Activated naive CD4-positive, alpha-beta T cell (primary cell): Measurements from ENCODE around the gene CIB4.
"Not testable (repeated sequence)": the region's sequence is repeated elsewhere in the genome, so short reads cannot be mapped to it uniquely, and the experiment has no call there.

Experiments used
- DNase-seq, 4 experiments: peaks; one replicate each; lab custom pipeline; 2025; lab: John Stamatoyannopoulos, UW

CIB4 gene

DNA sequence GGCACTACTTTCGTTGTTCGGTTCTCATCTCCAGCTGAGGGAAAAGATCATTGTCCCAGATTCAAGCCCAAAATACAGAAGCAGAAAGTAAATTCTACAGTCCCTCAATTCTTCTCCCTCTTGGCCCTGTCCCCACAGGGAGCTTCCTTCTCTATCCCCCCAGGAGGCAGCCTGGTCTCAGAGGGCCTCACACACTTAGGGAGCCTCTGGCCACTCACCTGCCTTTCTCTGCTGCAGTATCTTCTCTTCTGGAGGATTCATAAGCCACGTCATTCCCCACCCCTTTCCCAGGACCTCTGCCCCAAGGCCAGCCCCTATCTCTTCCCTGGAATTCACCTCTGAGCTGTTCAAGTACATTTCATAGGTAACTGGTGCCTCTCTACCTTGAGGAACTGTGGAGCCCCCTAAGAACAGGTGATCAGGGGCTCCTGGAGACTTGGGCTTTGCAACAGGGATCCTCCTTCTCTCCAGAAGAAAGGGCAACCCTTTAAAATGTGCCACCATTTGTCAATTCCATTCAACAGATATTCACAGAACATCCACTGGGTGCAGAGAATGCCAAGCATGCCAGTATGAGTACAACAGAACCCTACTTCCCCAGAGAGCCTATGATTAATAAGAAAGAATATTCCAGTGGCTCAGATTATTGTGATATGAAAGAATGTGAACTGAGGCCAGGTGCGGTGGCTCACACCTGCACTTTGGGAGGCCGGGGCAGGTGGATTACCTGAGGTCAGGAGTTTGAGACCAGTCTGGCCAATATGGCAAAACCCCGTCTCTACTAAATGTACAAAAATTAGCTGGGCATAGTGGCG is 72.9 kb downstream of the CIB4 start:
- no peak for DNase-seq

DNA sequence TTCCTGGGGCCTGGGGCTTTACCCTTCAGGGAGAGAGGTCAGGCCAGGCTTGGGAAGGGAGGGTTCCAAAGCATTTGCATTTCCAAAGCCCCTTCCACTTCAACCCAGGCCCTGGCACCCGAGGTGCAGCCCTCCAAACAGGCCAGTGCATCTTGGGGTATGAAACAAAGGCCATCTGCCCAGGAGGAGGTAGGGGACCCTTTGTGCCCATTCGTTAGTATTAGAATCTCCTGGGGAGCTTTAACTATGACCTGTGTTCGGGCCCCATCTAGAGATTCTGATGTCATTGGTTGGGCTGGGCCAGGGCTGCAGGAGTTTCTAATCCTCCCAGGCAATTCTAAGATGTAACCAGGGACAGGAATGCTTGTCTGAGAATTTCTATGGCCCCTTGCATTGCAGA is 73.6 kb downstream of the CIB4 start:
- no peak for DNase-seq

DNA sequence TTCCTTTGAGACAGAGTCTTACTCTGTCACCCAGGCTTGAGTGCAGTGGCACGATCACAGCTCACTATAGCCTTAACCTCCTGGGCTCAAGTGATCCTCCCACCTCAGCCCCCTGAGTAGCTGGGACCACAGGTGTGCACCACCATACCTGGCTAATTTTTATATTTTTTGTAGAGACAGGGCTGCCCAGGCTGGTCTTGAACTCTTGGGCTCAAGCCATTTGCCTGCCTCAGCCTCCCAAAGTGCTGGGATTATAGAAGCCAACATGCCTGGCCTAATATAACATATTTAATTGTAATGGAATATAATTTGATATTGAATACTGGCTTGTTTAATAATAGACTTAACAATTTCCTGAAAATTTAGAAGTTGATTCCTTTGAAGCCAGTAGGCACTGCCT is 74.4 kb downstream of the CIB4 start:
- not testable (repeated sequence) for DNase-seq

DNA sequence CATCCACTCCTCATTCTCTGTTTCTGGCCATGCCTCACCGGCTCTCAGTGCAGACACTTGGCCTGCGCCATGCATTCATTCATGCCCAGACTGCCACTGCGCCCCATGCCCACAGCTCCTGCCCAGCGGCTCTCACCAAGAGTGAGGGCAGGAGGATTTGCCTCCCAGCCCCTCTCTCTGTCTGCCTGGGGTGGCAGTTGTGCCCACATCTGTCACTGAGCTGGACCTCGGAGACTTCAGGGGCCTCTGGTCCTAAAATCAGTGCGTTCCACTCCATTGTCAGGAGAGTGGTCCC is 75.1 kb downstream of the CIB4 start:
- DNase-seq, result no peak

DNA sequence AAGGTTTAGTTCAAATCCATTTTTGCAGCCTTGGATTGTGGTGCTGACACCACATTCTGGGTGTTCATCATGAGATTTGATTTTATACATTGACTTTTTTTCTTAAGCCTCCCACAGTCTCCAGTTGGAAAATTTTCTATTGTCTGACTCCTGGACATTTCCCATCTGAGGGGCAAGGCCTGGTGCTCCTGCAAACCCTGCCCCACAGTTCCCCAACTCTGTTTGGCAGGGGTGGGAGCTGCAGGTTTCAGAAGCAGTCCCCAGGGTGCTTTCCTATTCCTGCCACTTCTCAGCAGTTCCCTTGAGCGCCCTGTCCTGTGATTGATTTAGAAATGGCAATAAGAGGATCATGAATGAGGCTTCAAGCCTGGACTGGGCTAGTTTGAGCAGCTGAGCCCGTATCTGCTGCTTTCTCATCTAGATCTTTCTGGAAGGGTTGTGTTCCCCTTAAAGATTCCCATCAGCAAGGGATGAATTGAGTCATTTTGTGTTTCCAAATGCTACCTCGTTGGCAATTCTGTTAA is 77.0 kb downstream of the CIB4 start:
- no peak for DNase-seq

DNA sequence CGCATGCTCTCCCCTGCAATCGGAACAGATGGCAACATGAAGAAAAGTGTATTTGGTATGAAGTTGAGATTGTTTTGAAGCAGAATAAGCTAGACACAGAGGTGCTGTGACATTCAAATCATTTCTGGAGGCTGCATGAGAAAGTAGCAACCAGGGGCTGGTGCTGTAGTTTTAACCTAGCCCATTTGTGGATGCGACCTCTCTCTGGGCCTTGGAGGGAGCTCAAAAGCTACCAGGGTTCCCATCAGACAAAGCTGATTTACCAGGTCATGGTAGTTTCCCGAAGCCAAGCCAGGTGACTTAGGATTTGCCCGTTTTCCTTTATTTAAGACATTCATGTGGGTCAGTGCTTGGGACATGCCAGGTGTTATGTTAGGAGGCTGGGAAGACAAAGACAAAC is 77.5 kb downstream of the CIB4 start:
- DNase-seq, result no peak

DNA sequence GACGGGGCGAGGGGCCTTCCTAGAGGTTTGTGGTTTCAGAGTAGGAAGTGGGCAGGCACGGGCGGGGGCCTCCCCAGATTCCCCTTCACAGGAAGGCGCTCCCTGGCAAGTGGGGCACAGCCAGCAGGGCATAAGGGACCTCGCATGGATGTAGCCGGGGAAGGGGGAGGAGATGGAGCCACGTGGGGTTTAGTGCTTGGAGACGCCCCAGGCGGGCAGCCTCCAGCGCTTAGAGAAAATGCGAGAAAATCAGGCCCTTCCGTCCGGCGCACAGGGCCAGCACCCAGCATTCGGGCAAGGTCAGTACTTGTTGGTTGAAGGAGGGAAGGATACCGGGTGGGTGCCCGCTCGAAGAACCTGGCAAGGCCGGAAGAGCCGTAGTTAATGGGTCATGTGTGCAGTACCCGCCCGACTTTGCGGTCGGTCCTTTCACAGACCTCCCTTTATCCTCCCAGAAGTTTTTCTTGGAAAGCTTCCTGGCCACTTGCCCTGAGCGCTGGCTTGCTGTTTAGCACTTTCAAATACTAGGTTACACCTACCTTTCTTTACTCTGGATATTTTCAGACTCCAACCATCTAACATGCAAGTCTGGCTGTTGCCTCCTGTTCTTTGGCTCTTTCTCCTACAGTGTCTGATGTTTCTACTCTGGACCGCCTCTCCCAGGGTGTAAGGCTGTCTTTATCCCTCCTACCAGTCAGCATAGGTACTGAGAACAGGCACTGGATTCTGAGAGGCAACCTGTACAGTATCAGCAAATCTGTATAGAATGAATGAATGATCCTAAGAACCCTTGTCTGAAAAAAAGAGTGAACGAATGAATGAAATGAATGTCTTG is 78.1 kb downstream of the CIB4 start:
- DNase-seq, result no peak

DNA sequence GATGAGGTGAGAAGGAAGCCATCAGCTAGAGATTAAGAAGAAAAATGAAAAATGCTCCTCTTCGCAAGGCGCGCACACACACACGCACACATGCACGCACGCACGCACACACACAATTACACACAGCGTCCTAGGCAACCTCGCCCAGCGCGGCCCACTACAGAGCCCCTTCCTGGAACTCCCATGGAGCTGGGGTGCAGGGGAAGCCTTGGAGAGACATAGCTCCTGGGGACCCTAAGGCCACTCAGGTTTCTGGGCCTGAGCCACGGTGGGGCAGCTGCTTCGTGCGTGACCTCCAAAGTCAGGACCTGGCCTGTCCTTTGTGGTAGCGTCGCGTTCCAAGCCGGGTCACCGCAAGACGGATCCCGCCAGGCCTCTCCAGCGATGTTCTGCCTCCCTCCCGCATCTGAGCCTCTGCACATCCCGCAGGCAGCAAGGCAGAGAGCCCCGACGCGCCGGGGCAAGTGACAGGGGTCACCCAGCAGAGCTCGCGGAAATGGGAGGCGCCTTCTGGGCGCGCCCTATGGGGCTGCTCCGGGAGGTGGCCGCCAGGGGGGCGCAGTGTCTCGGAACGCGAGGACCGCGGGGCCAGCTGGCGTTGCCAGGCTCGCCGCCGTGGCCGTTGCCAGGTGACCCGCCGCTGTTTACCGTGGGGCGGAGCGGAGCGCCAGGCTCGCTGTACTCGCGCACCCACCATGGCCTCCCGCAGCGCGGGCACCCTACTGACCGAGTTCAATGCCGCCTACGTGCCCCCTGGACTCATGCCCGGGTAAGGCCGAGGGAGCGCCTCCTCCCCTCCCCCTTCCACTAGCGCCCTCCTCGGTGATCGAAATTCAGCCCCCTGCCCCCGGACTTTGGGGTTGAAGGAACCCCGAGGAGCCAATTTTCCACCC is 79.0 kb downstream of the CIB4 start:
- peak in 1 of 4 experiments; percentile 4 for DNase-seq

DNA sequence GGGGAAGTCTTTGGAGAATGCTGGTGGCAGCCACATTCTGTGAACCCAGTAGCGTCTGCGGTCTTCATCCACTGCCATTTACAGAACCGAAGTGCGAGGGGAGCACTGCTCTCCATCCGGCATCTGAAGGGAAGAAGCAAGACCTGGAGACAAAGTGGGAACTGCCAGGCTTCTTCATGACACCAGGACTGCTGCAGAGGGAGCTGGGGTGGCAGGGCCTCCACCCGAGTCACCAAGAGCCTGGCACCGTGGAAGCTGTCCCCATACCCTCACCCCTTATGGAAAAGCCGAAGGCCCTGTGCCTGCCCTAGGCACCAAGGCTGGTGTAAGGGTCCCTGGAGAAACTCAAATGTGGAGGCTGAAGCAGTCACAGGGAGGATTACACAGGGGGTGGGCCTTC is 79.8 kb downstream of the CIB4 start:
- no peak for DNase-seq

DNA sequence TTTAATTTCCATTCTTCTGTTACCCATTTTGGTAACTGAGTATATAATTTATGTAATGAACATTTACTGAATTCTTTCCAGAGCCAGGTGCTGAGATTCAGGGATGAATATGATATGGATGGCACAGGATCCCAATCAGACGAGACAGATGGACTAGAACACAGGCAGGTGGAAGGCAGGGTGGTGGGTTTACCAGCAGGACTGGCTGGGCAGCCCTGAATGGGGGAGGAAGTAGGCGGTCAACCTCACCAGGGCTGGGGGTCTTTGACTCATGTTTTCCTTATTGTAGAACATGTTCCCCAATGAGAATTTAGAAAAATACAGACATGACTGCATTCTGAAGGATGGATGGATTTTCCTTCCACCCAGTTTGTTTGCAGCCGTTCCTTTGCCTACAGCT is 80.3 kb downstream of the CIB4 start:
- no peak for DNase-seq

DNA sequence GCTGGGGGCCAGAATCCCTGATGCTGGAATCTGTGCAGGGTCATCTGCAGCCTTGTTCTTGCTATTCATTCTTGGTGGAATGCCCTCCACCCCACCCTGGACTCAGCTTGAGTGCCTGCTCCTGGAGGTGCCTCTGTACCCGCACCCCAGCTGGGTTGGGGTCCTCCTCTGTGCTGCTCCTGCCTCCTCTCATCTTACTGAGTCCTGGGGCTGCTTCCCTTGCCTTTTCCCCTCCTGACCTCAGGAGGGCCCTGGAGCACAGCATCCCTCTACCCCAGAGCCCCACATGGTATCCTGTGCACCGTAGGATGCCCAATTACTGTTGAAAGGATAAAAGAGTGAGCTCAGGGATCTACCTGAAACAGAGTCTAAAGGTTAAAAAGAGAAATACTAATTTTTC is 81.6 kb downstream of the CIB4 start:
- DNase-seq, result no peak

DNA sequence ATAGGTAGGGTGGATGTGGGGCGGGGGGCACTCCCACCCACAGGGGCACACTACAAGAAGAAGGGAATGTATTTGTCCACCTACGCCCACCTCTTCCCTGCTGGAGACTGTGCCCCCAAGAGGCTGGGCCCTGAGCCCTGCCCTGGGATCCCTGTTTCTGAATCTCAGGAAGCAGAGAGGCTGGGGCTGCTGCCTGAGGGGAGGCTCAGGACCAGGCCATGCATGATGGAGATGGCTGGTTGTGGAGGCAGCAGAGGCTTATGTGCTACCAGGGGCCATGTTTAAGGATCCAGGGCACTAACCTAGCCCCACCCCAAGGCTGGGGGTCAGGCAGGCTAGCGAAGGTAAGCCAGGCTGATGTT is 82.1 kb downstream of the CIB4 start:
- no peak for DNase-seq

DNA sequence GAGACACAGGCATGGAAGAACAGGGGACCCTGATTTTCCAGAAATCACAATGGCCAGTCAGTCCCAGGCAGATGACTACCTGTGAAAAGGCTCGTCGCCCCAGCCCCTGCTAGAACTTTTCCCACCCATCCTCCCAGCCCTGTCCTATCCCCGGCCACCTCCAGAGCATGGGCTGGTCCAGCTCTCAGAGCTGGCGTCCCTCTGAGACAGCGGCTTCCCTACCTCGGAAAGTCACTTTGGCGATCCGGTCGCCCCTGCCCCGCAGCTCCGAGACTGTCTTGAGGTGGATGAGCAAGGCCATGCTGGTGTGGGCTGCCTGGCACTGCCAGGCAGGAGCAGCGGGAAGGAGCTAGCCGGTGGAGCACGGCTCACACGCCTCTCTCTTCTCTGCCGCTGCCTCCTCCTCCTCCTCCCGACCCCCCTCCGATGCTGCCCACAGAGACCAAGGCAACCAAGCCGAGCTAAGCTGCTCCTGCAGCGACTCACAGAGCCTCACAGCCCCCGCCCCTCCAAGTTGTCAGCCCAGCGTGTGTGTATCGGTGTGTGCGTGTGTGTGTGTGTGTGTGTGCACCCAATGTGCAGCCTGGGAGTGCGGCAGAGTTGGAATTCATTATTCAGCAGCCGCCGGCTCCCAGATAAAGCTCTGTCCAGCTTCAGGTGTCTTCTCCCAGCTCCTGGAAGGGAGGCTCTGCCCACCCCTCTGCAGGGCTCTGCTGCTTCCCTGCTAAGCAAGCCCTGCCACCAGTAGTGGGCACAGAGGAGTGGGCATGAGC is 82.7 kb downstream of the CIB4 start:
- DNase-seq, result no peak

DNA sequence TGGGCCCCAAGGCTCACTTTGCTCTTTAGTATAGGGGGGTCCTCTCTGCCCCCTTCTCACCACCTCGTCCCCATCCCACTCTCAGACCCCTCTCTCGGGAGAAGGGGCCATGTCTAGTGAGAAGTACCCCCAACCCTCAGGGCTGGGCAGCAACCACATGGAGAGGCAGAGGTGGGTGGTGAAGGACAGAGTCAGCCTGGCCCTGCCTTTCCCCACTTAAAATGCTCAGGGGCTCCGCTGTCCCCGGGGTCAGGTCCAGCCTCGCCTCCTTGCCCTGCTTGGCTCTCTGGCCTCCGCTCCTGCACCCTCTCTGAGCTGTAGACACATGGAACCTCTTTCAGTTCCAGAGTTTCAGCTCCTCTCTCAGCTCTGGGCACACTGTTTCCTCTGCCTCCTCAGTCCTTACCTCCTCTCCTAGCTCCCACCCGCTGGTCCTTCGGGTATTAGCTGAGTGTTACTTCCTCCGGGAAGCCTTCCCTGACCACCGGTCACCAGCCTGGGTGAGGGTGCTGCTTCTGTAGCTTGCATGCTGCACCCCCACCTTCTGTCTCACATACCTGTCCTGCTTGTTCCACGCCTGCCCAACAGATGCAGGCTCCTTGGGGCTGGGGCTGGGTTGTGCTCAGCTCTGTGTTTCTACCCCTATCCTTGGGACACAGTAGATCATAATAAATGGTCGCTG is 83.8 kb downstream of the CIB4 start:
- DNase-seq, result no peak

DNA sequence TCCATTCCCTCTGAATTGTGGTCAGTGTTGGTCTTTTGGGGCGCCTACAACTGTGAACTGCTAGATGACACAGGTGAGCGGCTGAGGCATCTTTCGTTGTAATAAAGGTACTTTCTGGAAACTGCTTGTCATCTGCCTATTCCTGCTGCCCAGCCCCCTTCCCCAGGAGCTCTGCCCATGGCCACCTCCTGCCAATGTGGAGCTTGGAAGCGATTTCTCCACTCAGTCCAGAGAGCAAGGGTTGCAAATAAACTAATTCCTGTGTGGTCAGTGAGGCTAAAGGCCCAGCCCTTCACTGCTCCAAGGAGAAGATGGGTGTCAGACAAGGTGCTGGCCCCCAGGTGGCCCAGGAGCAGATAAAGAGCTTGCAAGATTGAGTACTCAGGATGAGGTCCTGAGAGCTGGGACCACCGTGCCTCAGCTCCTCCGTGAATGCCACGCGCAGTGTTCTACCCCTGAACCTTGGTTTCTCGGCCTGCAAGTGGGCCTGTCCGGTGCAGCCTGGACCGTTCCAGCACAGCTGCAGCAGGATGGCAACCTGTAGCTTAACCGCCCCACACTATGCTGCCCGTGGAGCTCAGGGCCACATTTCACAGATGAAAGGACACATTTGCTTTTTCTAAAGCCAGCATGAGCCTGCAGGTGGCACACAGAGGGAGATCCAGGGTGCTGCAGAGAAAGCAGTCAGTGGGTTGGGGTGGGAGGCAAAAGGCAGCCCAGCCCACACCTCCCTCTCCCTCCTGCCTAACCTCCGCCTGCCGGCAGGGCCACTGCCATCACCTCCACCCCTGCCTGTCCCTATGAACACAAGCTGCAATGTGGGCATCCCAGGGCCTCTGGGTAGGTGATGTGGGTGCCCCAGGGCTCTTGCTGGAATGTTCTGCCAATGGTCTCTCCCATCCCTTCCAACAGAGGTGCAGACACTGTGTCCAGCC is 84.6 kb downstream of the CIB4 start:
- DNase-seq, result no peak

DNA sequence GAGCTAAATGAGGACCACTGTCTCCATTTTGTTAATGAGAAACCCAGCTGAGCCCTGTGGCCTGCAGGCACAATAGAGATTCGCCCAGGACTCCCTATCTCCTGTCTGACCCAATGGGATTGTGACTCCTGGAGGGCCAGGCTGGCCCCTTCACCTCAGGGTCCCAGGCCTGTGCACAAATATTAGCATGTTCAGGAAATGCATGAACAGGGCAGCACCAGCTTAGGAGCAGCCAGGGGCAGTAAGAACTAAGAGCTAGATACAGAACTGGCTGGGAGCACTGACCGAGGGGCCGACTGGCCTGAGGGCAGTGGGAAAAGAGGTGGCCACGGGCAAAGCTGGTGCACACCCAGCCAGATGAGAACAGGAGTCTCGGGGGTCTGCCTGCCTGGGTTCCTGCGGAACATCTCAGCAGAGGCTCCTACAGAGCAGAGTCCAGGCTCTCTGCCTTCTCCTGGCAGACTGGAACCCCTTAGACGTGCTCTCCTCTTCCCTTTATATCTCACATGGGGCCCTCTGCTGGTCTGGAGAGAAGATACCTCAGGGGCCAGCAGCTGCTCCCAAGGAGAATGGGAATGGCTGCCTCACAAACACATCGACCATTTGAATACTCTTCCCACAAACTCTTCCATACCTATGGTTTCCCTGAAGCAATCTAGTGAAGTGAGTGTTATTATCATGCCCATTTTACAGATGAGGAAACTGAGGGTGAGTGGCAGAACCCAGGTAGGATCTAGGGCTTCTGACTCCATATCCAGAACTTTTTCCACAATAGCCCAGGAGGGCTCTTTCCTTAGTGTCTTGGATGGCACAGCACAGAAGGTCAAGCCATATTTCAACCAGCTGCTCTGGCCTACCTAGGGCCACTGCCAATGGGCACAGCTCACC is 85.7 kb downstream of the CIB4 start:
- DNase-seq, result no peak

DNA sequence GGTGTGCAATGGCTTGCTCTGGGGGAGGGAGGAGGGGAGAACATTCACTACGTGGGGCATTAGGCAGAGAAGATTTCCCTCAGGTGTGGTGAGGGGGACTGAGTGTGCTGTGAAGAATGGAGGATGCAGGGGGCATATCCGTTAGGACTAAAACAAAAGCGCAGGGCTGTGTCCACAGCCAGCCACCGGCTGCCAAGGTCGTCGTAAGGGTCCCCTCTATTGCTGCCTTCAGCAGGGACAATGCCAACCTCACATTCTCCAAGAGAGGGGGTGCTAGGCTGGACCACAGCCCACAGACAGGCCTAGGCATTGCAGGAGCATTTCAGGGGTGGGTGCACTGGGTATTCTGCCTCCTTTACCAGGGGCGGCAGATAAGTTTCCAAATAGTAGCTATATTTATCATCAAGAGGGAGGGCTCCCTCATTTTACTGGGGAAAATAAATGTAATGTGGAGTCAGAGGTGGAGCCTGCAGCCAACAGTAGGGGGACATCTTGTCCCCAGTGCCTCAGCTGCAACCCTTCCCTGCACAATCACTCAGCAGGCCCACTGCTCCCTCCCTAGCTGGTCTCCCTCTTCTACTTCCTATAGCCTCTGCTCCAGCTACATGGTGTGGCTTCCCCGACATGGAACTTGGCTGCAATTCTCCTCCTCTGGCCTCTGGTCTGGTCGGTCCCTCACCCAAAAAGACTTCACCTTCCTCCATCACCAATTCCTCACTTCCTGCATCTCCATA is 88.4 kb downstream of the CIB4 start:
- DNase-seq, result no peak
